Measurements from ENCODE around the gene LGMN.

Gene LGMN

GRCh38 chr14:92726135-92726932, 22.1 kb downstream of the LGMN start:
- H3K27me3 ChIP-seq (ENCODE audit: insufficient read depth, low read length, poor library complexity, severe bottlenecking) = no peaks in the 10 kb centered on the region
- TF ChIP-seq EZH2phosphoT487 (IDR thresholded peaks at IDR 0.05; ENCODE audit: borderline replicate concordance) = no peak
- TF ChIP-seq, protein P1, sequence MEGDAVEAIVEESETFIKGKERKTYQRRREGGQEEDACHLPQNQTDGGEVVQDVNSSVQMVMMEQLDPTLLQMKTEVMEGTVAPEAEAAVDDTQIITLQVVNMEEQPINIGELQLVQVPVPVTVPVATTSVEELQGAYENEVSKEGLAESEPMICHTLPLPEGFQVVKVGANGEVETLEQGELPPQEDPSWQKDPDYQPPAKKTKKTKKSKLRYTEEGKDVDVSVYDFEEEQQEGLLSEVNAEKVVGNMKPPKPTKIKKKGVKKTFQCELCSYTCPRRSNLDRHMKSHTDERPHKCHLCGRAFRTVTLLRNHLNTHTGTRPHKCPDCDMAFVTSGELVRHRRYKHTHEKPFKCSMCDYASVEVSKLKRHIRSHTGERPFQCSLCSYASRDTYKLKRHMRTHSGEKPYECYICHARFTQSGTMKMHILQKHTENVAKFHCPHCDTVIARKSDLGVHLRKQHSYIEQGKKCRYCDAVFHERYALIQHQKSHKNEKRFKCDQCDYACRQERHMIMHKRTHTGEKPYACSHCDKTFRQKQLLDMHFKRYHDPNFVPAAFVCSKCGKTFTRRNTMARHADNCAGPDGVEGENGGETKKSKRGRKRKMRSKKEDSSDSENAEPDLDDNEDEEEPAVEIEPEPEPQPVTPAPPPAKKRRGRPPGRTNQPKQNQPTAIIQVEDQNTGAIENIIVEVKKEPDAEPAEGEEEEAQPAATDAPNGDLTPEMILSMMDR (conservative IDR thresholded peaks at IDR 0.05; ENCODE audit: low read length) = no peak
- no peaks in the 10 kb centered on the region for H3F3A ChIP-seq (ENCODE audit: low read depth)
- H3K79me2 ChIP-seq (ENCODE audit: insufficient read depth, low read length) = no peaks in the 10 kb centered on the region
- H2AFZ ChIP-seq (ENCODE audit: low read length) = no peak overlapping the region
- H3K4me3 ChIP-seq (ENCODE audit: low read length, poor library complexity, severe bottlenecking) = no peak overlapping the region
- no peak overlapping the region for H3K4me2 ChIP-seq (ENCODE audit: low read depth, low read length, poor library complexity, severe bottlenecking)
- no peaks in the 10 kb centered on the region for H3K9me3 ChIP-seq (ENCODE audit: insufficient read depth, low read depth, low read length)
- H3K9me2 ChIP-seq (replicated peaks; ENCODE audit: low read depth, low read length) = no peaks in the 10 kb centered on the region
- H3K36me3 ChIP-seq (ENCODE audit: insufficient read depth, low read length) = no peaks in the 10 kb centered on the region
- peaks cover 12% of the 10 kb centered on the region for H3K4me1 ChIP-seq (ENCODE audit: insufficient read depth, low read length, poor library complexity, severe bottlenecking)
- no peaks in the 10 kb centered on the region for H4K20me1 ChIP-seq (ENCODE audit: insufficient read depth, low read length, poor library complexity, severe bottlenecking)
- H3K9ac ChIP-seq (ENCODE audit: low read depth, low read length, poor library complexity, severe bottlenecking) = no peak overlapping the region

- Histone ChIP-seq H3K36me3 (ENCODE audit: insufficient read depth, low read length) (no peaks in the 10 kb centered on the region), H3K9me2 (replicated peaks; ENCODE audit: low read depth, low read length) (no peaks in the 10 kb centered on the region), H3K79me2 (ENCODE audit: insufficient read depth, low read length) (no peaks in the 10 kb centered on the region), H2AFZ (ENCODE audit: low read length) (no peak overlapping the region), H3K4me1 (ENCODE audit: insufficient read depth, low read length, poor library complexity, severe bottlenecking) (peaks cover 10% of the 10 kb centered on the region), H3K4me2 (ENCODE audit: low read depth, low read length, poor library complexity, severe bottlenecking) (no peak overlapping the region), H4K20me1 (ENCODE audit: insufficient read depth, low read length, poor library complexity, severe bottlenecking) (no peaks in the 10 kb centered on the region), H3K27me3 (ENCODE audit: insufficient read depth, low read length, poor library complexity, severe bottlenecking) (no peaks in the 10 kb centered on the region), H3K9me3 (ENCODE audit: insufficient read depth, low read depth, low read length) (no peaks in the 10 kb centered on the region), H3F3A (ENCODE audit: low read depth) (no peaks in the 10 kb centered on the region), H3K4me3 (ENCODE audit: low read length, poor library complexity, severe bottlenecking) (no peak overlapping the region), H3K9ac (ENCODE audit: low read depth, low read length, poor library complexity, severe bottlenecking) (no peak overlapping the region)
- TF ChIP-seq, protein P1 (conservative IDR thresholded peaks at IDR 0.05; ENCODE audit: low read length) = no peak
- TF ChIP-seq EZH2phosphoT487 (IDR thresholded peaks at IDR 0.05; ENCODE audit: borderline replicate concordance) = no peak
Measured at GRCh38 chr14:92724516-92725340, 23.7 kb downstream of the LGMN start.

DNA sequence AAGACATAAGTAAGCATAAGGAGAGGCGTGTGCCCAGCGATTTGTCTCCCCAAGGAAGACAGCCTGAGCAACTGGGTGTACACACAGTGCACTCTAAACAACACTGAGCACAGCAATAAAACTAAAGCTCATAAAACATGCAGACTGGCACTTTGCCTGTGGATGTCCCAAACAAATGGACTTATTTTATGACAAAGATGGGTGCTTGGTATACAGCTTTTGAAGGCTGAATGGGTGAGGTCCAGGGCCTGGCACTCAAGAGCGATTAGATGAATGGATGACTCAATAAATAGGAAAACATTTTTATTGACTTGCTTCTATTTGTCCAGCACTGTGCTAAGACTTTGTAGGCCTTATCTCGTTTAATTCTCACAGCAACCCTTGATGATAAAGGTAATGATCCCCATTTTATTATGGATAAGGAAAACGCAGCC, 28.5 kb downstream of the LGMN start:
- no peaks in the 10 kb centered on the region for H3K36me3 ChIP-seq (ENCODE audit: insufficient read depth, low read length)
- no peak overlapping the region for H2AFZ ChIP-seq (ENCODE audit: low read length)
- H4K20me1 ChIP-seq (ENCODE audit: insufficient read depth, low read length, poor library complexity, severe bottlenecking) = no peaks in the 10 kb centered on the region
- no peak overlapping the region for H3K4me2 ChIP-seq (ENCODE audit: low read depth, low read length, poor library complexity, severe bottlenecking)
- no peaks in the 10 kb centered on the region for H3K79me2 ChIP-seq (ENCODE audit: insufficient read depth, low read length)
- H3K27me3 ChIP-seq (ENCODE audit: insufficient read depth, low read length, poor library complexity, severe bottlenecking) = no peaks in the 10 kb centered on the region
- peaks cover 19% of the 10 kb centered on the region for H3K4me1 ChIP-seq (ENCODE audit: insufficient read depth, low read length, poor library complexity, severe bottlenecking)
- no peaks in the 10 kb centered on the region for H3F3A ChIP-seq (ENCODE audit: low read depth)
- H3K9ac ChIP-seq (ENCODE audit: low read depth, low read length, poor library complexity, severe bottlenecking) = no peak overlapping the region
- no peaks in the 10 kb centered on the region for H3K9me3 ChIP-seq (ENCODE audit: insufficient read depth, low read depth, low read length)
- H3K4me3 ChIP-seq (ENCODE audit: low read length, poor library complexity, severe bottlenecking) = no peak overlapping the region
- no peaks in the 10 kb centered on the region for H3K9me2 ChIP-seq (replicated peaks; ENCODE audit: low read depth, low read length)
- TF ChIP-seq, protein P1 (conservative IDR thresholded peaks at IDR 0.05; ENCODE audit: low read length) = no peak
